ENCODE measurements around the gene HSPG2. TPM values are rescaled to one million over a fixed set of nuclear protein-coding genes. Genes with fewer than 3 reads are reported as not detected.

HSPG2 gene
- total RNA-seq, 1 experiment from 2014 or later = 171 TPM

GRCh38 chr1:21872445-21873079 lies 64.5 kb downstream of the HSPG2 start:
- BruUV-seq (replicated peaks) = no TSS peak
- Histone ChIP-seq H3K27me3 (ENCODE audit: control insufficient read depth, insufficient read depth, low read length) (no peaks in the 10 kb centered on the region), H3K4me1 (ENCODE audit: control insufficient read depth, insufficient read depth, low read length) (peaks cover 14% of the 10 kb centered on the region), H3K27ac (ENCODE audit: low read length) (no peak overlapping the region), H3K9me3 (ENCODE audit: control insufficient read depth, insufficient read depth, low read depth, low read length) (no peaks in the 10 kb centered on the region), H3K4me3 (ENCODE audit: low read depth in 2 of 2, low read length in 2 of 2) (no peak overlapping the region), H3K36me3 (ENCODE audit: control insufficient read depth, insufficient read depth, low read length) (peaks cover 2% of the 10 kb centered on the region; the same call in 1 of the 2 replicates)
- ATAC-seq (no peak), DNase-seq (ENCODE audit: low read depth, low spot score) (no peak)
- in situ Hi-C loops (cut with HindIII; ENCODE audit: low pct_unique_long_range_greater_than_20kb, low sequenced_read_pairs) (no loop called here), intact Hi-C loops (cut with micrococcal nuclease; ENCODE audit: unreplicated experiment) (no loop called here)
- CTCF ChIA-PET = no interaction called here
- POLR2A ChIA-PET = interaction anchor here (0.6 kb wide), 1 partner anchor 238 kb away, joined by 4 read pairs; no protein-coding TSS in a partner anchor
- no peak for TF ChIP-seq SIN3A (IDR thresholded peaks at IDR 0.05; ENCODE audit: borderline replicate concordance, insufficient read depth, low read depth, low read length)
- no peak for TF ChIP-seq CTCF (IDR thresholded peaks at IDR 0.05)
- no peak for TF ChIP-seq REST (IDR thresholded peaks at IDR 0.05; ENCODE audit: insufficient read depth in 1 of 2, low read depth in 2 of 2, low read length in 1 of 2)
- no peak for TF ChIP-seq POLR2AphosphoS5 (IDR thresholded peaks at IDR 0.05; ENCODE audit: low read depth, low read length)
- no peak for TF ChIP-seq TCF7L2 (IDR thresholded peaks at IDR 0.05; ENCODE audit: low read depth, low read length)

- H3K4me1 ChIP-seq (ENCODE audit: control insufficient read depth, insufficient read depth, low read length) = peaks cover 14% of the 10 kb centered on the region
- no peaks in the 10 kb centered on the region for H3K27me3 ChIP-seq (ENCODE audit: control insufficient read depth, insufficient read depth, low read length)
- ChIA-PET POLR2A (interaction anchor here (0.6 kb wide), 1 partner anchor 238 kb away, joined by 4 read pairs; no protein-coding TSS in a partner anchor), CTCF (no interaction called here)
- H3K27ac ChIP-seq (ENCODE audit: low read length) = no peak overlapping the region
- ATAC-seq = no peak
- no TSS peak for BruUV-seq (replicated peaks)
- peaks cover 2% of the 10 kb centered on the region; the same call in 1 of the 2 replicates for H3K36me3 ChIP-seq (ENCODE audit: control insufficient read depth, insufficient read depth, low read length)
- H3K4me3 ChIP-seq (ENCODE audit: low read depth in 2 of 2, low read length in 2 of 2) = no peak overlapping the region
- H3K9me3 ChIP-seq (ENCODE audit: control insufficient read depth, insufficient read depth, low read depth, low read length) = no peaks in the 10 kb centered on the region
- TF ChIP-seq POLR2AphosphoS5 (IDR thresholded peaks at IDR 0.05; ENCODE audit: low read depth, low read length) (no peak), REST (IDR thresholded peaks at IDR 0.05; ENCODE audit: insufficient read depth in 1 of 2, low read depth in 2 of 2, low read length in 1 of 2) (no peak), CTCF (IDR thresholded peaks at IDR 0.05) (no peak), SIN3A (IDR thresholded peaks at IDR 0.05; ENCODE audit: borderline replicate concordance, insufficient read depth, low read depth, low read length) (no peak), TCF7L2 (IDR thresholded peaks at IDR 0.05; ENCODE audit: low read depth, low read length) (no peak)
- intact Hi-C loops (cut with micrococcal nuclease; ENCODE audit: unreplicated experiment) (no loop called here), in situ Hi-C loops (cut with HindIII; ENCODE audit: low pct_unique_long_range_greater_than_20kb, low sequenced_read_pairs) (no loop called here)
- no peak for DNase-seq (ENCODE audit: low read depth, low spot score)
These were observed 65.2 kb downstream of the HSPG2 start for GRCh38 chr1:21871943-21872342.

Data from Panc1 (cell line).